GM18507 (cell line): Measurements from ENCODE around the gene KLHL4.
A peak's percentile ranks its signal among the peaks of the same experiment; 100 is the strongest.
"Not testable (repeated sequence)": the region's sequence is repeated elsewhere in the genome, so short reads cannot be mapped to it uniquely, and the experiment has no call there.

Experiments used
- DNase-seq: peaks from one replicate; pipeline ENCODE4 v3.0.0; 2011; ENCODE audit warnings: low read depth; ENCODE audit not compliant: insufficient read length; ENCODE audit errors: extremely low spot score
- FAIRE-seq: peaks from 2 replicates; lab custom pipeline; 2011; peaks lifted over from hg19 to GRCh38; lab: Jason Lieb, UNC

KLHL4 gene

DNA sequence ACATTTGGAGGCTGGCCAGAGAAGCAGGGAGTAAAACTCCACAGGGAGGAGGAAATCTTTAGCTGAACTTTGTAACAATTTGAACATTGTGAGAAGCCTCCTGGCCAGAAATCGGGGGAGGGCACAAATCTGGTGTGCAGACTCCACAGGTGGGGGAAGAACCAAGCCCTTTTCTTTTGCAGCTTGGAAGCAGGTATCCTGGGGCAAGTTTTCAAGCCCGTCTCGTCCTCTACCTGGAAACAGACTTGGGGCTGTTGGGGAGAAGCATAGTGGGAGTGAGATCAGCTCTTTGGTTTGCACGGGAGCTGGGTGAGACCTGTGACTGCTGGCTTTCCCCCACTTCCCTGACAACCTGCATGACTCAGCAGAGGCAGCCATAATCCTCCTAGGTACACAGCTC is 123.8 kb downstream of the KLHL4 start:
- not testable (repeated sequence) for FAIRE-seq, DNase-seq

DNA sequence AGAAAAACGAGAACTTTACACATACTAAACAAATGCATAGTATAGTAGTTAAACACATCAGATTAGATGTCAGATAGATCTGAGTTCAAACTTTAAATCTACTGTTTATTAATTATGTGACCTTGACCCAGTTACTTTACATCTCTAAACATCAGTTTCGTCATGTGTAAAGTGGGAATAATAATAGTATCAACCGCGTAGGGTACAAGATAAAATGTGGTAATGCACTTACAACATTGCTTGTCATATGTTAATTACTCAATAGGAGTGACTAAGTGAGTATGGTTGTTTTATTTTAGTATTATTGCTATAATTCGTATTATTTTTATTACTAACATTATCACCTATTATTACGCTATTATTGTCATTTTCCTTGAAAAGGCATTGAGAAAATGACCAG is 144.2 kb downstream of the KLHL4 start:
- no peak for DNase-seq
- FAIRE-seq = no peak

- FAIRE-seq (no peak), DNase-seq (no peak)
These were observed 145.8 kb downstream of the KLHL4 start for GRCh38 chrX:87663421-87663820.

DNA sequence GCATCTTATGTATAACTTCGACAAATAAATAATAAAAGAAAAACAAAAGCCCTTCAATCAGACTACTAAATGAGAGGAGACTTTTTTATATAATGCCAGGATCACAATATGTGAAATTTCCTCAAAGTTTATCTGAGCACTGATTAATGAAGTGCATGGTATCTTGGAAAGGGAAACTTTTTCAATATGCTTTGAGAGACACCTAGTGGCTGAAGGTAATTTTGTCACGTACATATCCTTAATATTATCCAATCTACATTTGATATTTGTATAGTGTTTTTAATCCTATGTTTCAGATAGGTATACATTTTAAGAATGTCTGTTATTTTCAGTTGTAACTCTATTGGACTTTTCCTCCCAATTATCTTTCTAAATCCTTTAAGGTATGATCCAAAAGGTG is 146.8 kb downstream of the KLHL4 start:
- FAIRE-seq (no peak), DNase-seq (no peak)

DNA sequence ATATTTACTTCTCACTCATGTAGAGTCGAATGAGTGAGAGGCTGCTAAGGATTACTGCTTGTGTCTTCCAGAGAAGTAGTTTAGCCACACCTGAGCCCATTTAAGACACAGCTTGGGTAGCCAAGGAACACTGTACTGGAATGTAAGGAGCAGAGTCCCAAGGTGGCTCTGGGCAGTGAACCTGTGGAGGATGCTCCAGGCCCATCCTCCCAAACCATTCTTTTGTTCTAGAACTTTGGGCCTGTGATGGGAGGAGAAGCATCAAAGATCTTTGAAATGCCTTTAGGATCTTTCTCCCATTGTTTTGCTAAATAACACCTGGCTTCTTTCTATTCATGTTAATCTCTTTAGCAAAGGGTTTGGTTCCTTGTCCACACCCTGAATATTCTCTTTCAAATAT is 162.2 kb downstream of the KLHL4 start:
- no peak for FAIRE-seq

DNA sequence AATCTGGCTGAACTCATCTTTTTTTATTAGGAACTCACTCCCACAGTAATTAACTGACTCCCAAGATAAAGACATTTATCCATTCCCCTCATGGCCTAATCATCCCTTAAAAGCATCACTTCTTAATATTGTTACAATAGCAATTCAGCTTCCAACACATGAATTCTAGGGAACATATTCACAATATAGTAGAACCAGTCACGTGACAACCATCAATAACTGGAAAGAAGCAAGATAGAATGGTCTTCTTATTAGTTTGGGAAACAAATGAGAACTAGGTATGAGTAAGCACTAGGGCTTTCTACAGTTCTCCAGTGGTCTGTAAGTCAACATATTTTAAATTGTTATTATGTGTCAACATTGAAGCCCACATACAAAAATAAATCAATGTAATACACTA is 170.1 kb downstream of the KLHL4 start:
- FAIRE-seq = no peak
- no peak for DNase-seq

More for the DNA sequence above, 162.2 kb downstream of the KLHL4 start:
- DNase-seq = no peak

DNA sequence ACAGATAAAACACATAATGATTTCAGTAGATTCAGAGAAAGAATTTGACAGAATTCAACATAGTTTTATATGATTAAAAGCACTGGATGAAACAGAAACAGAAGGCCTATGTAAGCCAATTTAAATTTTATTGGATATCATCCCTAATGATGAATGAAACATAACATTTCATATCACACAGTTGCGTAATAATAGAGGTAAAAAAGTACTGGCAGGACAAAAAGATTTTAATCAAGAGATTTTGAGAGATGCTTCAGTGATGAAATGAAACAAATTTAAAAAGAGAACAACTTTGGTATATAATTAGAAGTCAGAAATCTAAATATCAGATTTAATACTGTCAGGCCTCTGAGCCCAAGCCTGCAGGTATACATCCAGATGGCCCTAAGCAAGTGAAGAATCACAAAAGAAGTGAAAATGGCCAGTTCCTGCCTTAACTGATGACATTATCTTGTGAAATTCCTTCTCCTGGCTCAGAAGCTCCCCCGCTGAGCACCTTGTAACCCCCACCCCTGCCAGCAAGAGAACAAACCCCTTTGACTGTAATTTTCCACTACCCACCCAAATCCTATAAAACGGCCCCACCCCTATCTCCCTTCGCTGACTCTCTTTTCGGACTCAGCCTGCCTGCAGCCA is 170.6 kb downstream of the KLHL4 start:
- DNase-seq, FAIRE-seq: not testable (repeated sequence)

- not testable (repeated sequence) for FAIRE-seq, DNase-seq
These were observed 171.6 kb downstream of the KLHL4 start for GRCh38 chrX:87689218-87689617.

GRCh38 chrX:87693204-87693603 is 175.6 kb downstream of the KLHL4 start:
- FAIRE-seq (no peak), DNase-seq (no peak)

DNA sequence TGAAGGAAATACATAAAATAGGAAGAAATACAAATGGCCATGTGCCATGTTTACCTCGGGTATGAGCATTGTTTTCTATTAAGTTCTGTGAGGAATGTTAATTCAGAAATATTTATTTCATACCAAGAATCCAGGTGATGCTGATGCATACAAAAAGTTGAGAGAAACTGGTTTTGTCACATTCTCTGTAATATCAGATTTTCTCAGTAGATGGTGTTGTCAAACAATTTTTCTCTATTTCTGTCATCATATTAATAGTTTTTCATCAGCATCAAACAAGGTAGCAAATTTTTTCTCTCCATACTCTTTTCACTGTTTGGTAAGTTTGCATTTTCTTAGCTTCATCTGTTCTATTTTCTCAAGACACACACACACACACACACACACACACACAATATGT is 179.8 kb downstream of the KLHL4 start:
- no peak for DNase-seq
- no peak for FAIRE-seq

DNA sequence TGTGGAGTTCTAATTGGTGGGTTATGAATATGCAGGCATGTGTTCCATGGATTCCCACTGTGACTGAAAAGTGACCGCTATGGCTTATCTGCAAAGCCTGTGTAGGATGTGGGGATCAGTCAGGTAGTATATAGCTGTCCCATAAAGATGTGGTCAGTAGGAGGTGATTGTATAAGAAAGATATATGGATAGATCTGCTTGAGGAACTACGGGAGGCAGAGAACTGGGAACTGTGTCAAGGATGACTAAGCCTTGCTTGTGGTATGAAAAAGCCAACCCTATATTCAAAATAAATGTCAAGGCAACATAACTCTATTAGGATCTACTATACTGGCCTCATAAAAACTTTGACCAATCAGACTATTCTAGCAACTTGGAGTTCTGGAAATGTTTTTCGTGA is 185.2 kb downstream of the KLHL4 start:
- FAIRE-seq (no peak), DNase-seq (no peak)

GRCh38 chrX:87703469-87703868 is 185.9 kb downstream of the KLHL4 start:
- not testable (repeated sequence) for DNase-seq
- peak; percentile 56 for FAIRE-seq

DNA sequence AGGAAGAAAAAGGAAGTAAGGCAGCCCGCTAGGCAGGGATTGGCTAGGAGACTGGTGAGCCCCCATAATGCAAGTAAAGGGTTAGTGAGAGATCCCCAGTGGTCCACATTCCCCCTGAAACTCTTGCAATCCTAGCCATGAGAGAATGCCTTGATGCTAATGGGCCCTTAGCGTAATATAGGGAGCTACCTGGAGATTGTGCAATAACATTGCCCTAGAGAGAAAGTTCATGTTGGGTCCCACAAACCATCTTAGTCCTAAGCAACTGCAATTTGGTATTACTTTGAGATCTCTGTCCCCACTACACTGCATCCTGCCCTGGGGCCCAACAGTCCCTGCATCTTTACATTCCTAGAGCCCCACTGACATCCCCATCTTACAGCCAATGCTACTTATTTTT is 188.5 kb downstream of the KLHL4 start:
- FAIRE-seq (no peak), DNase-seq (no peak)

- no peak for FAIRE-seq
These were observed 193.0 kb downstream of the KLHL4 start for GRCh38 chrX:87710580-87710979.

More at GRCh38 chrX:87710580-87710979, 193.0 kb downstream of the KLHL4 start:
- no peak for DNase-seq
